Smooth muscle cell (in vitro differentiated cells): ENCODE data around the gene ACOX3. TPM values are rescaled to one million over a fixed set of nuclear protein-coding genes. Genes with fewer than 3 reads are reported as not detected.

Source experiments
- DNase-seq: peaks from one replicate; lab custom pipeline; 2025; ENCODE audit not compliant: unreplicated experiment; lab: John Stamatoyannopoulos, UW
- H2AFZ ChIP-seq: fragments of 200-600 bp; sonication (generic); 2 replicates; pipeline ENCODE4 v1.6.0; 2016; ENCODE audit warnings: antibody characterized with exemption, low read depth, mild to moderate bottlenecking
- H3F3A ChIP-seq: fragments of 200-600 bp; sonication (generic); 2 replicates; pipeline ENCODE4 v1.6.0; 2017; ENCODE audit warnings: antibody characterized with exemption, low read depth
- H3K27ac ChIP-seq: fragments of 200-600 bp; sonication (generic); 2 replicates; pipeline ENCODE4 v1.5.1; 2016; ENCODE audit warnings: low read depth, mild to moderate bottlenecking
- H3K27me3 ChIP-seq: fragments of 200-600 bp; sonication (generic); 2 replicates; pipeline ENCODE4 v1.6.1; 2016; ENCODE audit warnings: low read depth, mild to moderate bottlenecking
- H3K36me3 ChIP-seq: fragments of 200-600 bp; sonication (generic); 2 replicates; pipeline ENCODE4 v1.5.1; 2016; ENCODE audit warnings: low read depth
- H3K4me1 ChIP-seq: fragments of 200-600 bp; sonication (generic); 2 replicates; pipeline ENCODE4 v1.5.1; 2016; ENCODE audit warnings: low read depth
- H3K4me2 ChIP-seq: fragments of 200-600 bp; sonication (generic); 2 replicates; pipeline ENCODE4 v1.6.0; 2016; ENCODE audit warnings: mild to moderate bottlenecking
- H3K4me3 ChIP-seq: fragments of 200-600 bp; sonication (generic); 2 replicates; pipeline ENCODE4 v1.5.1; 2016; ENCODE audit warnings: mild to moderate bottlenecking
- H3K79me2 ChIP-seq: fragments of 200-600 bp; sonication (generic); 2 replicates; pipeline ENCODE4 v1.6.0; 2016; ENCODE audit warnings: low read depth, mild to moderate bottlenecking
- H3K9ac ChIP-seq: fragments of 200-600 bp; sonication (generic); 2 replicates; pipeline ENCODE4 v1.6.0; 2016; ENCODE audit warnings: low read depth
- H3K9me3 ChIP-seq: fragments of 200-600 bp; sonication (generic); replicated peaks from 2 replicates; pipeline ENCODE4 v1.5.1; 2016; ENCODE audit warnings: low read depth
- H4K20me1 ChIP-seq: fragments of 200-600 bp; sonication (generic); 2 replicates; pipeline ENCODE4 v1.6.0; 2016; ENCODE audit warnings: low read depth
- WGBS: methylation state at CpG from one replicate; pipeline ENCODE4 v1.1.7; 2016; ENCODE audit warnings: low lambda C conversion rate; 5-methylcytosine and 5-hydroxymethylcytosine counted together
- polyA plus RNA-seq: library from polyadenylated mRNA; unstranded; fragments of >200 nt; fragmentation: Nextera tagmentation; extraction: Ambion mirVana; gene quantifications from 2 replicates; pipeline ENCODE4 v1.2.1, GENCODE V29; 2016
- total RNA-seq: library from RNA; depleted of rRNA; stranded (reverse); fragments of >200 nt; gene quantifications from 2 replicates; pipeline ENCODE4 v1.2.3, GENCODE V29; 2014
- TF ChIP-seq, protein P1 (sequence below): fragments of 200-600 bp; sonication (generic); IDR thresholded peaks from 2 replicates; pipeline ENCODE4 v1.5.1; 2017; ENCODE audit warnings: borderline replicate concordance, mild to moderate bottlenecking, antibody characterized with exemption; ENCODE audit not compliant: insufficient read depth, poor library complexity, severe bottlenecking

Gene ACOX3
- total and polyA plus RNA-seq, 2 experiments from 2014 or later = 25.0 to 27.9 TPM

DNA sequence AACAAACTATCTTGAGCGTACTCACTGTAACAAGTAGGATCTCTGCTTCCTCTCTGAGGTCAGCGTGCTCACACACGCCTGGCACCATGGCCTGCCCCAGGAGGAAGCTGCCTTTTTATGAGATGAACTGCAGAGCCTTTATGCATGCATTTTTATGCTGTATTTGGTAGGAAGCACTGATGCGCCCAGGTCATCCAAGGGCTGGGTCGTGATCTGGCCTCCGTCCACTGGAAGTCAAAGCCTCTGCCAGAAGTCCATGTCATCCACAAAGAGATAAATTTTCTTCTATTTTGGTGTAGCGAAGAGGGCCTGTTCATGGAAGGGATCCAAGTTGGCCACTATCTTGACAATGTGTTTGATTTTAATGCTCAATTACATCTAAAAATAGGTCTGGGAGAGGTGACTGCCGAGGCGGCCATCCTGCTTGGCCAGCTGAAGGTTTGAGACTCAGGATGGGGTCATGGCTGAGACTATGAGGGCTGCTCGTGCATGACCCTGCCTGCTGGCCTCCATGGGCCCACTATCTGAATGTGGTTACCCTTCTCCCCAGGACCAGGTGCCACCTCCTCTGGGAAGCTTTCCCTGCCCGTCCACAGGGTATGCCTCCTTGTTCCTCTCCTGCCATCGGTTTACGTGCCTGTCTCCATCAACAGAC lies 120.7 kb downstream of the ACOX3 start:
- Histone ChIP-seq H3K27me3 (no peaks in the 10 kb centered on the region), H3F3A (peaks cover 3% of the 10 kb centered on the region), H3K79me2 (no peaks in the 10 kb centered on the region), H2AFZ (no peak overlapping the region), H3K9ac (no peak overlapping the region), H3K27ac (no peak overlapping the region), H3K4me1 (peaks cover 5% of the 10 kb centered on the region), H3K4me3 (no peak overlapping the region), H3K4me2 (no peak overlapping the region), H3K9me3 (no peaks in the 10 kb centered on the region), H4K20me1 (no peaks in the 10 kb centered on the region), H3K36me3 (no peaks in the 10 kb centered on the region)
- TF ChIP-seq, protein P1, sequence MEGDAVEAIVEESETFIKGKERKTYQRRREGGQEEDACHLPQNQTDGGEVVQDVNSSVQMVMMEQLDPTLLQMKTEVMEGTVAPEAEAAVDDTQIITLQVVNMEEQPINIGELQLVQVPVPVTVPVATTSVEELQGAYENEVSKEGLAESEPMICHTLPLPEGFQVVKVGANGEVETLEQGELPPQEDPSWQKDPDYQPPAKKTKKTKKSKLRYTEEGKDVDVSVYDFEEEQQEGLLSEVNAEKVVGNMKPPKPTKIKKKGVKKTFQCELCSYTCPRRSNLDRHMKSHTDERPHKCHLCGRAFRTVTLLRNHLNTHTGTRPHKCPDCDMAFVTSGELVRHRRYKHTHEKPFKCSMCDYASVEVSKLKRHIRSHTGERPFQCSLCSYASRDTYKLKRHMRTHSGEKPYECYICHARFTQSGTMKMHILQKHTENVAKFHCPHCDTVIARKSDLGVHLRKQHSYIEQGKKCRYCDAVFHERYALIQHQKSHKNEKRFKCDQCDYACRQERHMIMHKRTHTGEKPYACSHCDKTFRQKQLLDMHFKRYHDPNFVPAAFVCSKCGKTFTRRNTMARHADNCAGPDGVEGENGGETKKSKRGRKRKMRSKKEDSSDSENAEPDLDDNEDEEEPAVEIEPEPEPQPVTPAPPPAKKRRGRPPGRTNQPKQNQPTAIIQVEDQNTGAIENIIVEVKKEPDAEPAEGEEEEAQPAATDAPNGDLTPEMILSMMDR = no peak
- DNase-seq = no peak
- WGBS = 73% methylated on average over 13 of the region's 13 CpGs

DNA sequence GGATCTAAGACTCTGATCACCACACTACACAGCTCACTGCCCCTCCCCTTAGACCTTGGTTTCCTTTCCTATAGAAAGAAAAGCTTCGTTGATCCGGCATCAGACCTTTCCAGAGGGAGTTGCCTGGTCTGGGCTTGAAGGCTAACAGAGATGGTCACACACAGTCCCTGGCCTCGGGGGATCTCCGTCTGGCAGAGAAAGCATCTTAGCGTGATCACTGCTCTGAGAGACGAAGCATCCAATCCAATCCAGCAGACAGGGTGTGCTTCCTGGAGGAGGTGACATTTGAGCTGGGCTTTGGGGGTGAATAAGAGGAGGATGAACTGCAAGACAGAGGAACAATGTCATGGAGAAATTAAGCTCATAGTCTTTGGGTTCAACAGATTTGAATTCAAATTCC lies 121.5 kb downstream of the ACOX3 start:
- Histone ChIP-seq H3K4me1 (peaks cover 5% of the 10 kb centered on the region), H3K9ac (no peak overlapping the region), H4K20me1 (no peaks in the 10 kb centered on the region), H3K4me3 (no peak overlapping the region), H3K36me3 (no peaks in the 10 kb centered on the region), H3K4me2 (no peak overlapping the region), H3K79me2 (no peaks in the 10 kb centered on the region), H3K27me3 (no peaks in the 10 kb centered on the region), H3K27ac (no peak overlapping the region), H2AFZ (no peak overlapping the region), H3F3A (peaks cover 3% of the 10 kb centered on the region), H3K9me3 (no peaks in the 10 kb centered on the region)
- TF ChIP-seq, protein P1 = no peak
- no peak for DNase-seq
- 90% methylated on average over 6 of the region's 6 CpGs for WGBS

DNA sequence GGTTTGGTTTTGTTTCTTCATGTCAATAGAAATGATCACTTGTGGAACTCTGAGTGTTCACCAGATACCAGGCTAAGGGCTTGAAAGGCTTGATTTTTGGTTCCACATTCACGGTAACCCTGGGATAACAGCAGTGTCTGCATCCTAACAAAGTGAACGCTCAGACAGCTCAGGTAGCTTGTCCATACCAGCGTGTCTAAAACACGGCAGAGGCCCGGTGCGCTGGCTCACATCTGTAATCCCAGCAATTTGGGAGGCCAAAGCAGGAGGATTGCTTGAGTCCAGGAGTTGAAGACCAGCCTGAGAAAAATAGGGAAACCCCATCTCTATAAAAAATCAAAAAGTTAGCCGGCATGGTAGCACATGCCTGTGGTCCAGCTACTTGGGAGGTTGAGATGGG lies 122.0 kb downstream of the ACOX3 start:
- Histone ChIP-seq H3K4me1 (peaks cover 5% of the 10 kb centered on the region), H3K79me2 (no peaks in the 10 kb centered on the region), H3K4me3 (no peak overlapping the region), H3F3A (peaks cover 3% of the 10 kb centered on the region), H3K27me3 (no peaks in the 10 kb centered on the region), H3K36me3 (no peaks in the 10 kb centered on the region), H2AFZ (no peak overlapping the region), H3K4me2 (no peak overlapping the region), H4K20me1 (no peaks in the 10 kb centered on the region), H3K9ac (no peak overlapping the region), H3K9me3 (no peaks in the 10 kb centered on the region), H3K27ac (no peak overlapping the region)
- no peak for DNase-seq
- WGBS = 75% methylated on average over 7 of the region's 7 CpGs
- TF ChIP-seq, protein P1 = no peak

DNA sequence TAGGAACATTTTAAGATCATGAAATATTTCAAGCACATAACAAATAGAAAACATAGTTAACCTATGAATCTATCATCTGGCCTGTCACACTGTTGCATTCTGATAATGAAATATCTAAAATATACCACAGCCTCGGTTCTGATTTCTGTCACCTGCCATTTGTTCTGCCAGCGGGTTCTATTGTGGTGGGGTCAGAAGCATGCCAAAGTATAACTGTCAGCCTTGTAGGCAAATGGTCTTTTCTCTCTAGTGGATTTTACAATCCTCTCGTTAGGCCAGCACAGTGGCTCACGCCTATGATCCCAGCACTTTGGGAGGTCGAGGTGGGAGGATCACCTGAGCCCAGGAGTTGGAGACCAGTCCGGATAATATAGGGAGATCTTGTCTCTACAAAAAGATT lies 123.0 kb downstream of the ACOX3 start:
- DNase-seq = no peak
- WGBS = 89% methylated on average over 6 of the region's 6 CpGs
- TF ChIP-seq, protein P1 = no peak
- Histone ChIP-seq H4K20me1 (no peaks in the 10 kb centered on the region), H3K4me2 (no peak overlapping the region), H3K4me1 (peaks cover 5% of the 10 kb centered on the region), H3F3A (peaks cover 3% of the 10 kb centered on the region), H3K4me3 (no peak overlapping the region), H3K27me3 (no peaks in the 10 kb centered on the region), H3K36me3 (no peaks in the 10 kb centered on the region), H3K9ac (no peak overlapping the region), H3K9me3 (no peaks in the 10 kb centered on the region), H3K27ac (no peak overlapping the region), H3K79me2 (no peaks in the 10 kb centered on the region), H2AFZ (no peak overlapping the region)
